H1 (cell line): ENCODE measurements around the gene BBIP1. TPM values are rescaled to one million over a fixed set of nuclear protein-coding genes. Genes with fewer than 3 reads are reported as not detected.

Experiments
- CTCF ChIA-PET: fragments of 300-600 bp; sonication (Branson Sonifier 250); formaldehyde crosslinking; loops from one replicate; lab custom pipeline; 2021; ENCODE audit not compliant: partially characterized antibody; lab: Charles Lee
- POLR2A ChIA-PET: fragments of 300-600 bp; sonication (Branson Sonifier 250); formaldehyde crosslinking; loops from one replicate; lab custom pipeline; 2021; ENCODE audit warnings: inconsistent platforms; ENCODE audit not compliant: partially characterized antibody; lab: Charles Lee
- DNase-seq, 2 experiments: peaks; one replicate each; pipeline versions ENCODE4 v3.0.0 to v3.0.0-alpha.2; 2010 to 2022; ENCODE audit warnings: low spot score in 2 of 2, low read depth in 1 of 2, mixed read lengths in 1 of 2
- FAIRE-seq: peaks from 2 replicates; lab custom pipeline; 2011; peaks lifted over from hg19 to GRCh38; lab: Jason Lieb, UNC
- H2AFZ ChIP-seq: 2 replicates; pipeline ENCODE4 v1.8.1; 2012; ENCODE audit warnings: low read length, inconsistent platforms
- H2AK5ac ChIP-seq: 2 replicates; pipeline ENCODE4 v1.6.1; 2013; ENCODE audit warnings: low read depth, low read length
- H2BK120ac ChIP-seq: replicated peaks from 2 replicates; pipeline ENCODE3; 2013; ENCODE audit warnings: low read depth, low read length, inconsistent platforms
- H2BK12ac ChIP-seq: 2 replicates; pipeline ENCODE4 v1.6.1; 2013; ENCODE audit warnings: low read depth, low read length
- H2BK15ac ChIP-seq: 2 replicates; pipeline ENCODE4 v1.6.1; 2013; ENCODE audit warnings: low read length
- H2BK20ac ChIP-seq: 2 replicates; pipeline ENCODE4 v1.6.1; 2013; ENCODE audit warnings: low read length
- H2BK5ac ChIP-seq: 2 replicates; pipeline ENCODE4 v1.6.1; 2013; ENCODE audit warnings: low read depth, low read length
- H3K14ac ChIP-seq: 2 replicates; pipeline ENCODE4 v1.6.1; 2013; ENCODE audit warnings: inconsistent platforms; ENCODE audit not compliant: insufficient read length
- H3K18ac ChIP-seq: 2 replicates; pipeline ENCODE4 v1.6.1; 2013; ENCODE audit warnings: low read length; ENCODE audit errors: extremely low read depth
- H3K23ac ChIP-seq: 2 replicates; pipeline ENCODE4 v1.6.1; 2013; ENCODE audit warnings: inconsistent platforms; ENCODE audit not compliant: insufficient read length
- H3K23me2 ChIP-seq: 2 replicates; pipeline ENCODE4 v1.6.1; 2013; ENCODE audit warnings: low read depth, low read length
- H3K27ac ChIP-seq: 2 replicates; pipeline ENCODE4 v1.6.1; 2011; ENCODE audit warnings: low read depth, low read length, inconsistent platforms
- H3K27me3 ChIP-seq, 4 experiments: replicated peaks in 1 of 4; 1 replicate in 1 of 4; 2 replicates in 3 of 4; pipeline versions ENCODE4 v1.6.1 to v1.8.1; 2011 to 2013; ENCODE audit warnings: low read length in 3 of 4, mild to moderate bottlenecking in 3 of 4, inconsistent platforms in 2 of 4, mixed read lengths in 2 of 4, moderate library complexity in 1 of 4; ENCODE audit not compliant: control insufficient read depth in 3 of 4, insufficient read depth in 3 of 4; ENCODE audit errors: extremely low read depth in 1 of 4
- H3K36me3 ChIP-seq, 4 experiments: 2 replicates each; pipeline versions ENCODE4 v1.6.1 to v1.8.1; 2011 to 2013; ENCODE audit warnings: mild to moderate bottlenecking in 4 of 4, low read length in 3 of 4, moderate library complexity in 2 of 4, control low read depth in 1 of 4, inconsistent platforms in 1 of 4; ENCODE audit not compliant: insufficient read depth in 4 of 4, control insufficient read depth in 2 of 4
- H3K4ac ChIP-seq: replicated peaks from 2 replicates; pipeline ENCODE3; 2013; ENCODE audit warnings: low read length, low read depth, mixed read lengths, inconsistent platforms; ENCODE audit not compliant: insufficient read length
- H3K4me1 ChIP-seq, 4 experiments: replicated peaks in 1 of 4; 1 replicate in 1 of 4; 2 replicates in 3 of 4; pipeline versions ENCODE4 v1.6.1 to v1.8.1; 2011 to 2013; ENCODE audit warnings: low read length in 3 of 4, inconsistent platforms in 2 of 4, mixed read lengths in 1 of 4; ENCODE audit not compliant: insufficient read depth in 4 of 4, control insufficient read depth in 3 of 4
- H3K4me2 ChIP-seq, 2 experiments: 2 replicates each; pipeline versions ENCODE4 v1.6.1 to v1.8.1; 2011 to 2013; ENCODE audit warnings: low read depth in 2 of 2, low read length in 2 of 2, control low read depth in 1 of 2, inconsistent platforms in 1 of 2, mild to moderate bottlenecking in 1 of 2; ENCODE audit not compliant: insufficient read depth in 1 of 2
- H3K4me3 ChIP-seq, 4 experiments: fragments of 200-600, 300-600 bp in 1 of 4; sonication (generic), shearing (Covaris generic), sonication (Bioruptor Twin) in 1 of 4; 2 replicates each; pipeline versions ENCODE4 v1.5.1 to v1.8.1; 2011 to 2016; ENCODE audit warnings: low read length in 4 of 4, low read depth in 3 of 4, control low read depth in 2 of 4, inconsistent platforms in 2 of 4, mild to moderate bottlenecking in 2 of 4, mixed read lengths in 1 of 4, moderate library complexity in 1 of 4; ENCODE audit not compliant: insufficient read depth in 2 of 4; ENCODE audit errors: extremely low read depth in 1 of 4
- H3K56ac ChIP-seq: replicated peaks from 2 replicates; pipeline ENCODE3; 2013; ENCODE audit warnings: low read depth, mild to moderate bottlenecking, mixed read lengths, low read length, inconsistent platforms; ENCODE audit not compliant: insufficient read length
- H3K79me1 ChIP-seq: 2 replicates; pipeline ENCODE4 v1.6.1; 2013; ENCODE audit warnings: low read depth, low read length, control low read depth
- H3K79me2 ChIP-seq, 2 experiments: 2 replicates each; pipeline versions ENCODE4 v1.6.1 to v1.8.1; 2012 to 2013; ENCODE audit warnings: low read length in 2 of 2, mild to moderate bottlenecking in 2 of 2, inconsistent platforms in 1 of 2; ENCODE audit not compliant: insufficient read depth in 2 of 2, control insufficient read depth in 1 of 2
- H3K9ac ChIP-seq, 4 experiments: replicated peaks in 1 of 4; 1 replicate in 1 of 4; 2 replicates in 3 of 4; pipeline versions ENCODE4 v1.6.1 to v1.8.1; 2011 to 2013; ENCODE audit warnings: low read depth in 3 of 4, low read length in 3 of 4, control low read depth in 2 of 4, mild to moderate bottlenecking in 2 of 4, moderate library complexity in 2 of 4, inconsistent platforms in 1 of 4; ENCODE audit errors: extremely low read depth in 1 of 4
- H3K9me3 ChIP-seq, 2 experiments: 2 replicates each; pipeline versions ENCODE4 v1.6.1 to v1.8.1; 2012 to 2013; ENCODE audit warnings: mild to moderate bottlenecking in 2 of 2, moderate library complexity in 2 of 2, control low read depth in 1 of 2, inconsistent platforms in 1 of 2, low read depth in 1 of 2, low read length in 1 of 2, mixed read lengths in 1 of 2; ENCODE audit not compliant: insufficient read depth in 2 of 2
- H4K20me1 ChIP-seq, 2 experiments: replicated peaks in 1 of 2; 2 replicates each; pipeline versions ENCODE3 to v1.8.1; 2011 to 2013; ENCODE audit warnings: inconsistent platforms in 2 of 2, low read length in 2 of 2, mild to moderate bottlenecking in 1 of 2; ENCODE audit not compliant: insufficient read depth in 2 of 2, control insufficient read depth in 1 of 2
- H4K5ac ChIP-seq: 2 replicates; pipeline ENCODE4 v1.6.1; 2013; ENCODE audit warnings: low read length, low read depth, mixed read lengths, inconsistent platforms; ENCODE audit not compliant: insufficient read length
- H4K8ac ChIP-seq: 2 replicates; pipeline ENCODE4 v1.8.0; 2013; ENCODE audit warnings: mild to moderate bottlenecking, moderate library complexity, low read length, inconsistent platforms; ENCODE audit not compliant: insufficient read depth; ENCODE audit errors: extremely low read depth
- H4K91ac ChIP-seq: replicated peaks from 2 replicates; pipeline ENCODE3; 2013; ENCODE audit warnings: low read length, mixed read lengths, inconsistent platforms; ENCODE audit not compliant: insufficient read length
- ATF2 ChIP-seq: IDR thresholded peaks from 2 replicates; pipeline ENCODE4 v1.6.1; 2012; ENCODE audit warnings: low read length, inconsistent platforms
- WGBS, 2 experiments: shearing (Covaris generic) in 1 of 2; methylation state at CpG; one replicate each; pipeline versions ENCODE4 v1.1.6 to v1.1.7; 2013 to 2015; ENCODE audit warnings: low lambda C conversion rate in 2 of 2, mixed read lengths in 2 of 2, inconsistent platforms in 1 of 2, low coverage in 1 of 2, missing lambda C conversion rate in 1 of 2; ENCODE audit not compliant: insufficient replicate concordance in 2 of 2, insufficient coverage in 1 of 2, insufficient read length in 1 of 2; ENCODE audit errors: extremely low coverage in 1 of 2, missing lambda C conversion rate in 1 of 2; 5-methylcytosine and 5-hydroxymethylcytosine counted together
- polyA plus RNA-seq, 7 experiments: library from polyadenylated mRNA; depleted of rRNA in 3 of 7; stranded (reverse) in 5 of 7; unstranded in 2 of 7; fragments of >200 nt in 5 of 7; fragments of 200-250 nt in 2 of 7; gene quantifications; 1 replicate in 5 of 7; 2 replicates in 1 of 7; 4 replicates in 1 of 7; pipeline versions ENCODE4 v1.2.1 to v1.2.3, GENCODE V29; 2011 to 2013; ENCODE audit warnings: missing spikeins in 2 of 7, mixed read lengths in 2 of 7
- total RNA-seq: library from RNA; stranded (reverse); fragmentation: NEBNext Ultra II Directional; extraction: Animal tissue kit (Norgen Biotek cat#: 25700); gene quantifications from 2 replicates; pipeline ENCODE4 v1.2.1, GENCODE V29; 2021

The BBIP1 gene
- total and polyA plus RNA-seq, 2 of the 8 experiments (the other 6 are each of a cell fraction or from before 2014, with no cell fraction given), result 8.8 to 19.6 TPM

- Histone ChIP-seq H4K8ac (no peak overlapping the region), H2AK5ac (no peak overlapping the region), H3K4me3 (no peak overlapping the region), H3K36me3 (peaks cover 0 to 14% (median 1%) of the 10 kb centered on the region in 4 experiments; a peak in 2 of 8 replicates), H3K4me1 (no peaks in the 10 kb centered on the region), H3K4ac (no peak overlapping the region), H3K23me2 (no peaks in the 10 kb centered on the region), H2BK120ac (no peak overlapping the region), H3K4me2 (no peak overlapping the region), H3K18ac (no peak overlapping the region), H4K91ac (no peak overlapping the region), H2BK20ac (no peak overlapping the region), H3K56ac (no peak overlapping the region), H3K9me3 (no peaks in the 10 kb centered on the region), H4K20me1 (no peaks in the 10 kb centered on the region), H2AFZ (no peak overlapping the region), H4K5ac (no peak overlapping the region), H3K9ac (no peak overlapping the region), H3K79me1 (no peaks in the 10 kb centered on the region; the same call in 1 of the 2 replicates), H3K27ac (no peak overlapping the region), H3K14ac (no peak overlapping the region), H2BK15ac (no peak overlapping the region), H3K79me2 (peaks cover 0 to 11% of the 10 kb centered on the region in 2 experiments; a peak in 2 of 4 replicates), H2BK12ac (no peak overlapping the region), H2BK5ac (no peak overlapping the region), H3K27me3 (no peaks in the 10 kb centered on the region), H3K23ac (no peak overlapping the region)
- ChIA-PET CTCF (interaction anchor here (0.6 kb wide), 1 partner anchor 224 kb away, joined by 3 read pairs; no protein-coding TSS in a partner anchor), POLR2A (interaction anchor here (1.3 kb wide), 1 partner anchor 42 kb away, joined by 3 read pairs; no protein-coding TSS in a partner anchor)
- DNase-seq (no peak), FAIRE-seq (no peak)
- WGBS, 2 experiments, result 73% methylated on average over 1 of the region's 1 CpG; no CpG with 5 or more reads in 1 of the 2 experiments
- no peak for TF ChIP-seq ATF2
Observed at GRCh38 chr10:110876788-110877187, 42.2 kb downstream of the BBIP1 start.
